GM12878 (cell line): ENCODE results near the gene PHF20. TPM values are rescaled to one million over a fixed set of nuclear protein-coding genes. Genes with fewer than 3 reads are reported as not detected.
A peak's percentile ranks its signal among the peaks of the same experiment; 100 is the strongest.

ENCODE experiments used
- FOXK2 ChIP-seq: fragments of 450-650 bp; IDR thresholded peaks from 2 replicates; pipeline ENCODE4 v1.6.1; 2017; ENCODE audit warnings: mild to moderate bottlenecking, moderate library complexity
- HCFC1 ChIP-seq: fragments of 150-350 bp; IDR thresholded peaks from 2 replicates; pipeline ENCODE4 v1.6.1; 2014; ENCODE audit warnings: low read length
- JUND ChIP-seq: IDR thresholded peaks from 2 replicates; pipeline ENCODE4 v1.6.1; 2012; ENCODE audit warnings: low read depth, mild to moderate bottlenecking, low read length, improper control_type of control experiment, moderate library complexity
- MEF2A ChIP-seq: IDR thresholded peaks from 2 replicates; pipeline ENCODE4 v1.6.1; 2011; ENCODE audit warnings: low read depth, mild to moderate bottlenecking, low read length, moderate library complexity; ENCODE audit not compliant: insufficient read depth
- NFYA ChIP-seq: IDR thresholded peaks from 2 replicates; pipeline ENCODE4 v1.6.1; 2011; ENCODE audit warnings: low read depth, mild to moderate bottlenecking, low read length, improper control_type of control experiment, borderline replicate concordance
- POLR2AphosphoS5 ChIP-seq: IDR thresholded peaks from 2 replicates; pipeline ENCODE4 v1.6.1; 2011; ENCODE audit warnings: mild to moderate bottlenecking, low read length, inconsistent platforms
- PRDM15 ChIP-seq: fragments of 450-650 bp; formaldehyde crosslinking; IDR thresholded peaks from 2 replicates; pipeline ENCODE4 v1.4.0; 2020; ENCODE audit warnings: mild to moderate bottlenecking, moderate library complexity
- SMAD1 ChIP-seq: fragments of 450-650 bp; IDR thresholded peaks from 2 replicates; pipeline ENCODE4 v1.6.1; 2018; ENCODE audit warnings: mild to moderate bottlenecking, low read depth; ENCODE audit not compliant: partially characterized antibody
- SMC3 ChIP-seq: IDR thresholded peaks from 2 replicates; pipeline ENCODE4 v1.6.1; 2011; ENCODE audit warnings: low read length, improper control_type of control experiment, borderline replicate concordance
- ZBTB40 ChIP-seq: fragments of 450-650 bp; IDR thresholded peaks from 2 replicates; pipeline ENCODE4 v1.6.1; 2016; ENCODE audit warnings: mild to moderate bottlenecking, moderate library complexity, borderline replicate concordance
- ZNF24 ChIP-seq: fragments of 450-650 bp; IDR thresholded peaks from 2 replicates; pipeline ENCODE4 v1.6.1; 2017; ENCODE audit warnings: antibody characterized with exemption, mild to moderate bottlenecking
- polyA plus RNA-seq, 11 experiments: library from polyadenylated mRNA; depleted of rRNA in 4 of 11; unstranded in 6 of 11; stranded (reverse) in 5 of 11; fragments of >200 nt; fragmentation: Nextera tagmentation in 4 of 11; fragmentation: Illumina TruSeq in 1 of 11; extraction: Ambion mirVana in 4 of 11; extraction: Trizol in 1 of 11; gene quantifications; 1 replicate in 1 of 11; 2 replicates in 10 of 11; pipeline versions ENCODE4 v1.2.1 to v1.2.3, GENCODE V29; 2011 to 2016; ENCODE audit warnings: inconsistent platforms in 2 of 11, missing spikeins in 2 of 11, low read depth in 1 of 11
- total RNA-seq, 4 experiments: library from RNA; depleted of rRNA in 3 of 4; stranded (reverse); fragments of >200 nt in 3 of 4; fragmentation: Illumina TruSeq in 1 of 4; extraction: Trizol in 1 of 4; gene quantifications; 2 replicates each; pipeline versions ENCODE4 v1.2.1 to v1.2.3, GENCODE V29; 2013 to 2021
- TF ChIP-seq, protein P1 (sequence below): IDR thresholded peaks from 2 replicates; pipeline ENCODE4 v1.6.1; 2011; ENCODE audit warnings: low read depth, mild to moderate bottlenecking, low read length, moderate library complexity, borderline replicate concordance; ENCODE audit errors: extremely low read depth
- TF ChIP-seq, protein P2 (sequence below): fragments of 450-650 bp; IDR thresholded peaks from 2 replicates; pipeline ENCODE4 v1.6.1; 2017; ENCODE audit warnings: mild to moderate bottlenecking, moderate library complexity
- TF ChIP-seq, protein P3 (sequence below): fragments of 450-650 bp; IDR thresholded peaks from 2 replicates; pipeline ENCODE4 v1.6.1; 2017; ENCODE audit warnings: low read depth, mild to moderate bottlenecking, moderate library complexity

The PHF20 gene
- total and polyA plus RNA-seq, 10 of the 15 experiments (the other 5 are each of a cell fraction or from before 2014, with no cell fraction given), result 31.6 to 91.2 (median 46.8) TPM

DNA sequence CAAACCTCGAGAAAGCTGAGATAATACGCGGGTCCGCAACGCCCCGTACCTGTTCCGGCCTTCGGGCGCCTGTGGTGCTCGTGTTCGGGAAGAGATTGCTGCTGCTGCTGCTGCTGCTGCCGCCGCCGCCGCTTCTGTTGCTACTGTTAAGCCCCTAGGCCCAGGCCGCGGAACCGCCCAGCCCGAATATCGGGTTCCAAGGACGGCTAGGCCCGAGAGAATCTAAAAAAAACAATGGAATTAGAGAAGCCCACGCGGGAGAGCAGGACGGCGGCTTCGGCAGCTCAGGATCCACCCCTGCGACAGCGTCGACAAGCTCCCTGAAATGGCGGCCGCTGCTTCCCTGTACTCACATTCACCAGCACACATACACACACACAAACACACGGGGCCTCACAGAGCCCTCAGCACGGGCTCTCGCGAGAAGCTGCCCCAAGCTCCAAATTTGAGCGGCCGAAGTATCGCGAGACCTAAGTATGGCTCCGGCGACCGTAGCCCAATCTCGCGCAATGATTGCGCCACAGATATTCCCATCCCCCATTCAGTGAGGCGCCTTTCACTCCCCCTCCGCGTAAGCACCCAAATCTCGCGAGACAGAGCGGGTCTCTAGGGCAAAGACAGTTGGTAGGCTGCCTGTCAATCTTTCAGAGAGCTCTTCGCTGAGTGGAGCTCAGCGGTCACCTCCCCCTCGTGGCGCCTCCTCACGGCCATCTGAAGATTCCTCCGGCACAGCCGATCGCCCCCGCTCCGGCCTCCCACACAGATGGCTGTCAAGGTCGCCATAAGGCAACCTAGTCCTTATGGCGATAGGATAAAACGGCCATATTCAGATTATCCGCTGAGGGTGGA is 29.7 kb upstream of the PHF20 start, which contains the start of gene RBM39 (continued):
- TF ChIP-seq PRDM15 (CRISPR knock-in tag), result no peak
- TF ChIP-seq POLR2AphosphoS5, result peak; percentile 98
- 0 out of 2 replicates have a peak, but pooled peaks have one; percentile 11 for TF ChIP-seq MEF2A
- peak; percentile 67; the same call in 1 of the 2 replicates for TF ChIP-seq NFYA
- TF ChIP-seq HCFC1, result peak; percentile 73
- TF ChIP-seq, protein P1, sequence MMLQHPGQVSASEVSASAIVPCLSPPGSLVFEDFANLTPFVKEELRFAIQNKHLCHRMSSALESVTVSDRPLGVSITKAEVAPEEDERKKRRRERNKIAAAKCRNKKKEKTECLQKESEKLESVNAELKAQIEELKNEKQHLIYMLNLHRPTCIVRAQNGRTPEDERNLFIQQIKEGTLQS, result no peak
- TF ChIP-seq, protein P2, sequence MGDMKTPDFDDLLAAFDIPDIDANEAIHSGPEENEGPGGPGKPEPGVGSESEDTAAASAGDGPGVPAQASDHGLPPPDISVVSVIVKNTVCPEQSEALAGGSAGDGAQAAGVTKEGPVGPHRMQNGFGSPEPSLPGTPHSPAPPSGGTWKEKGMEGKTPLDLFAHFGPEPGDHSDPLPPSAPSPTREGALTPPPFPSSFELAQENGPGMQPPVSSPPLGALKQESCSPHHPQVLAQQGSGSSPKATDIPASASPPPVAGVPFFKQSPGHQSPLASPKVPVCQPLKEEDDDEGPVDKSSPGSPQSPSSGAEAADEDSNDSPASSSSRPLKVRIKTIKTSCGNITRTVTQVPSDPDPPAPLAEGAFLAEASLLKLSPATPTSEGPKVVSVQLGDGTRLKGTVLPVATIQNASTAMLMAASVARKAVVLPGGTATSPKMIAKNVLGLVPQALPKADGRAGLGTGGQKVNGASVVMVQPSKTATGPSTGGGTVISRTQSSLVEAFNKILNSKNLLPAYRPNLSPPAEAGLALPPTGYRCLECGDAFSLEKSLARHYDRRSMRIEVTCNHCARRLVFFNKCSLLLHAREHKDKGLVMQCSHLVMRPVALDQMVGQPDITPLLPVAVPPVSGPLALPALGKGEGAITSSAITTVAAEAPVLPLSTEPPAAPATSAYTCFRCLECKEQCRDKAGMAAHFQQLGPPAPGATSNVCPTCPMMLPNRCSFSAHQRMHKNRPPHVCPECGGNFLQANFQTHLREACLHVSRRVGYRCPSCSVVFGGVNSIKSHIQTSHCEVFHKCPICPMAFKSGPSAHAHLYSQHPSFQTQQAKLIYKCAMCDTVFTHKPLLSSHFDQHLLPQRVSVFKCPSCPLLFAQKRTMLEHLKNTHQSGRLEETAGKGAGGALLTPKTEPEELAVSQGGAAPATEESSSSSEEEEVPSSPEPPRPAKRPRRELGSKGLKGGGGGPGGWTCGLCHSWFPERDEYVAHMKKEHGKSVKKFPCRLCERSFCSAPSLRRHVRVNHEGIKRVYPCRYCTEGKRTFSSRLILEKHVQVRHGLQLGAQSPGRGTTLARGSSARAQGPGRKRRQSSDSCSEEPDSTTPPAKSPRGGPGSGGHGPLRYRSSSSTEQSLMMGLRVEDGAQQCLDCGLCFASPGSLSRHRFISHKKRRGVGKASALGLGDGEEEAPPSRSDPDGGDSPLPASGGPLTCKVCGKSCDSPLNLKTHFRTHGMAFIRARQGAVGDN, result peak; percentile 70
- no peak for TF ChIP-seq JUND
- peak; percentile 79; the same call in 1 of the 2 replicates for TF ChIP-seq ZBTB40
- TF ChIP-seq ZNF24, result no peak
- peak; percentile 85 for TF ChIP-seq SMAD1
- no peak for TF ChIP-seq SMC3
- TF ChIP-seq, protein P3, sequence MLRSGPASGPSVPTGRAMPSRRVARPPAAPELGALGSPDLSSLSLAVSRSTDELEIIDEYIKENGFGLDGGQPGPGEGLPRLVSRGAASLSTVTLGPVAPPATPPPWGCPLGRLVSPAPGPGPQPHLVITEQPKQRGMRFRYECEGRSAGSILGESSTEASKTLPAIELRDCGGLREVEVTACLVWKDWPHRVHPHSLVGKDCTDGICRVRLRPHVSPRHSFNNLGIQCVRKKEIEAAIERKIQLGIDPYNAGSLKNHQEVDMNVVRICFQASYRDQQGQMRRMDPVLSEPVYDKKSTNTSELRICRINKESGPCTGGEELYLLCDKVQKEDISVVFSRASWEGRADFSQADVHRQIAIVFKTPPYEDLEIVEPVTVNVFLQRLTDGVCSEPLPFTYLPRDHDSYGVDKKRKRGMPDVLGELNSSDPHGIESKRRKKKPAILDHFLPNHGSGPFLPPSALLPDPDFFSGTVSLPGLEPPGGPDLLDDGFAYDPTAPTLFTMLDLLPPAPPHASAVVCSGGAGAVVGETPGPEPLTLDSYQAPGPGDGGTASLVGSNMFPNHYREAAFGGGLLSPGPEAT, result peak; percentile 32; the same call in 1 of the 2 replicates
- TF ChIP-seq FOXK2, result peak; percentile 87
